Activated CD4-positive, alpha-beta T cell treated with anti-CD3 and anti-CD28 coated beads for 48 hours (primary cell): ENCODE measurements around the gene CREB1.

Experiments
- DNase-seq: peaks from one replicate; pipeline ENCODE4 v3.0.0-alpha.2; 2020

CREB1 gene

GRCh38 chr2:207504513-207505170, 25.1 kb upstream of the CREB1 start:
- DNase-seq: no peak

- DNase-seq: no peak
These were observed 24.6 kb upstream of the CREB1 start for GRCh38 chr2:207505171-207505570.

GRCh38 chr2:207505728-207506127, 24.0 kb upstream of the CREB1 start:
- peak; percentile 41 for DNase-seq

GRCh38 chr2:207506426-207506825, 23.3 kb upstream of the CREB1 start:
- no peak for DNase-seq

GRCh38 chr2:207510148-207510547, 19.6 kb upstream of the CREB1 start:
- no peak for DNase-seq

GRCh38 chr2:207511851-207512250, 17.9 kb upstream of the CREB1 start:
- no peak for DNase-seq

GRCh38 chr2:207512356-207512755, 17.4 kb upstream of the CREB1 start:
- no peak for DNase-seq

- no peak for DNase-seq
These were observed 16.1 kb upstream of the CREB1 start for GRCh38 chr2:207513551-207514257.

- DNase-seq: no peak
These were observed 15.3 kb upstream of the CREB1 start for GRCh38 chr2:207514451-207514850.

GRCh38 chr2:207515671-207516070, 14.1 kb upstream of the CREB1 start:
- no peak for DNase-seq

- no peak for DNase-seq
These were observed 13.6 kb upstream of the CREB1 start for GRCh38 chr2:207516206-207516605.

- no peak for DNase-seq
These were observed 6.8 kb upstream of the CREB1 start for GRCh38 chr2:207523005-207523404.

- DNase-seq: no peak
These were observed 4.5 kb upstream of the CREB1 start for GRCh38 chr2:207525296-207525695.

GRCh38 chr2:207528980-207529329, 807 bp upstream of the CREB1 start:
- peak; percentile 65 for DNase-seq

- DNase-seq: peak; percentile 55
These were observed 634 bp downstream of the CREB1 start for GRCh38 chr2:207530160-207531031.

- DNase-seq: peak; percentile 59
These were observed 1.5 kb downstream of the CREB1 start for GRCh38 chr2:207531032-207531952.

GRCh38 chr2:207532676-207533075, 2.9 kb downstream of the CREB1 start:
- DNase-seq: no peak

- no peak for DNase-seq
These were observed 3.8 kb downstream of the CREB1 start for GRCh38 chr2:207533461-207534008.

GRCh38 chr2:207534417-207534816, 4.7 kb downstream of the CREB1 start:
- DNase-seq: no peak

- DNase-seq: no peak
These were observed 9.7 kb downstream of the CREB1 start for GRCh38 chr2:207539470-207539869.

- DNase-seq: no peak
These were observed 10.7 kb downstream of the CREB1 start for GRCh38 chr2:207540431-207540830.

- no peak for DNase-seq
These were observed 12.2 kb downstream of the CREB1 start for GRCh38 chr2:207541933-207542332.
